Measurements from ENCODE around the gene DYSF. TPM values are rescaled to one million over a fixed set of nuclear protein-coding genes. Genes with fewer than 3 reads are reported as not detected.

The DYSF gene
- total RNA-seq, 1 donor from 2014 or later: 4.2 TPM

GRCh38 chr2:71499691-71500090 lies 46.3 kb downstream of the DYSF start:
- H3K27me3 Mint-ChIP-seq: no peaks in the 10 kb centered on the region
- no peaks in the 10 kb centered on the region for H3K36me3 Mint-ChIP-seq
- H3K4me3 Mint-ChIP-seq: no peak overlapping the region
- no peak for DNase-seq (ENCODE audit: extremely low spot score, unreplicated experiment)
- TF ChIP-seq, protein P1, sequence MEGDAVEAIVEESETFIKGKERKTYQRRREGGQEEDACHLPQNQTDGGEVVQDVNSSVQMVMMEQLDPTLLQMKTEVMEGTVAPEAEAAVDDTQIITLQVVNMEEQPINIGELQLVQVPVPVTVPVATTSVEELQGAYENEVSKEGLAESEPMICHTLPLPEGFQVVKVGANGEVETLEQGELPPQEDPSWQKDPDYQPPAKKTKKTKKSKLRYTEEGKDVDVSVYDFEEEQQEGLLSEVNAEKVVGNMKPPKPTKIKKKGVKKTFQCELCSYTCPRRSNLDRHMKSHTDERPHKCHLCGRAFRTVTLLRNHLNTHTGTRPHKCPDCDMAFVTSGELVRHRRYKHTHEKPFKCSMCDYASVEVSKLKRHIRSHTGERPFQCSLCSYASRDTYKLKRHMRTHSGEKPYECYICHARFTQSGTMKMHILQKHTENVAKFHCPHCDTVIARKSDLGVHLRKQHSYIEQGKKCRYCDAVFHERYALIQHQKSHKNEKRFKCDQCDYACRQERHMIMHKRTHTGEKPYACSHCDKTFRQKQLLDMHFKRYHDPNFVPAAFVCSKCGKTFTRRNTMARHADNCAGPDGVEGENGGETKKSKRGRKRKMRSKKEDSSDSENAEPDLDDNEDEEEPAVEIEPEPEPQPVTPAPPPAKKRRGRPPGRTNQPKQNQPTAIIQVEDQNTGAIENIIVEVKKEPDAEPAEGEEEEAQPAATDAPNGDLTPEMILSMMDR (conservative IDR thresholded peaks at IDR 0.05): no peak
- no peaks in the 10 kb centered on the region for H3K9me3 Mint-ChIP-seq
- H3K27ac Mint-ChIP-seq: no peak overlapping the region
- no peaks in the 10 kb centered on the region for H3K4me1 Mint-ChIP-seq (ENCODE audit: unreplicated experiment)

DNA sequence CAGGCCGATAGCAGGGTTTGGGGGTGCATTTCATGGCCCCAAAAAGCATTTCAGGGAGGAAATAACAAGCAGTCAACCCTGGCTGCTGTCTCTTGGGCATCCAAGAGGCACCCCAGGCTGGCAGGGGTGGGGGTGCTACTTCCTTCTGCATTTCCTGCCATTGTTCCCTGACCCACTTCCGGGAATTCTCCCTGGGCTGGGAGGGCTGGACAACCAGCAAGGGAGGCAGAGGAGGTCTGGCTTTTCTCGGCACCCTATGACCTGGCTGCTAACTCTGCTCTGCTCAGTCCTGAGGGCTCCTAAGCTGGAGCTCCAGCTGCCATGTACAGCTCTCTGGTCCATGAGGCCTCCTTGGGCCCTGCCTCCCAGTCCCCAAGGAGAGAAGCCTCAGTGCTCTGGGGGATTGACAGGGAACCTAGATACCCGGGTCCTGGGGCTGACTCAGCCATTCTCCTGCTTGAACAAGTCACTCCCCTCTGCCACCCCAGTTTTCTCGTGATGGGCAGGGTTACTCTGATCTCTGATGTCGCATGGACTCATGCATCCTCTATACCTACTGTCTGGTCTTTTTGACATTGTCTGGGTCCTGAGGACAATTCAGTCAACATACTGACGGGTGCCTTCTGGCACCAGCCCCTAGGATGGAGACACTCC lies 47.2 kb downstream of the DYSF start:
- no peak overlapping the region for H3K4me3 Mint-ChIP-seq
- no peak for DNase-seq (ENCODE audit: extremely low spot score, unreplicated experiment)
- peaks cover 2% of the 10 kb centered on the region for H3K4me1 Mint-ChIP-seq (ENCODE audit: unreplicated experiment)
- no peaks in the 10 kb centered on the region for H3K9me3 Mint-ChIP-seq
- H3K27me3 Mint-ChIP-seq: peaks cover 1% of the 10 kb centered on the region
- TF ChIP-seq, protein P1 (conservative IDR thresholded peaks at IDR 0.05): no peak
- H3K36me3 Mint-ChIP-seq: no peaks in the 10 kb centered on the region
- no peak overlapping the region for H3K27ac Mint-ChIP-seq

DNA sequence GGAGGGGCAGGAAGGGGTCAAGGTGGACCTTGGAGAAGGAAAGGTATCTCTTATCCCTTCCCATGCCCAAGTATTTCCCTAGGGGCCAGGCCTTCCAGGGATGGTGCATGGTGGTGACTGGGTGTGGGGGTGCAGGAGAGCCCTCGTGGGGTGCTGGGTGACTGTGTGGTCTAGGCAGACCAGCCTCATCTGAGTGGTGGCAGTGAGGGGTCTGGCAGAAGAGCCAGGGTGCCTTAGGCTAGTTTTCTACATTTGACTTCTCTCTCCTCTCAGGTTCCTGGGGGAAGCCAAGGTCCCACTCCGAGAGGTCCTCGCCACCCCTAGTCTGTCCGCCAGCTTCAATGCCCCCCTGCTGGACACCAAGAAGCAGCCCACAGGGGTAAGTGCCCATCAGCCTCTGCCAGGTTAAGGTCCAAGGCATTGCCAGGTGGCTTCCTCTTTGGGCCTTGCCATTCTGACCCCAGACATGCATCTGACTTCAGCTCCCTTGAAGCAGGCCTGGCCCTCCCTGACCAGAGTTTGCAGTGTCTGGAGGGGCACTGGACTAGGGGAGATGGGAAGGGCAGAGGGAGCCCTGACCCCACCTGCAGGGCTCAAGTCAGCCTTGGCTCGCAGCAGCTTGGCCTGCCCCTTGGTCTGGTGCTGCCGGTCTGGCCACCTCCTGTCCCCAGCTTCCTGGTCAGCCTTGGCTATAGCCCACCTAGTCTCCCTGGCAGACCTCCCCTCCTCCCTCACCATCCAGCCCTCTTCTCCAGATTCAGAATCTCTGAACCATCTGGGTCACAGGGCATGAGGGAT lies 49.8 kb downstream of the DYSF start:
- H3K9me3 Mint-ChIP-seq: no peaks in the 10 kb centered on the region
- H3K36me3 Mint-ChIP-seq: no peaks in the 10 kb centered on the region
- TF ChIP-seq, protein P1 (conservative IDR thresholded peaks at IDR 0.05): no peak
- peaks cover 7% of the 10 kb centered on the region for H3K4me1 Mint-ChIP-seq (ENCODE audit: unreplicated experiment)
- H3K27ac Mint-ChIP-seq: no peak overlapping the region
- no peak overlapping the region for H3K4me3 Mint-ChIP-seq
- H3K27me3 Mint-ChIP-seq: peaks cover 5% of the 10 kb centered on the region
- DNase-seq (ENCODE audit: extremely low spot score, unreplicated experiment): no peak

GRCh38 chr2:71503837-71504236 lies 50.5 kb downstream of the DYSF start:
- Mint-ChIP-seq H3K9me3 (no peaks in the 10 kb centered on the region), H3K27me3 (peaks cover 5% of the 10 kb centered on the region), H3K27ac (no peak overlapping the region), H3K4me3 (no peak overlapping the region), H3K36me3 (no peaks in the 10 kb centered on the region), H3K4me1 (ENCODE audit: unreplicated experiment) (peaks cover 7% of the 10 kb centered on the region)
- DNase-seq (ENCODE audit: extremely low spot score, unreplicated experiment): no peak
- TF ChIP-seq, protein P1 (conservative IDR thresholded peaks at IDR 0.05): no peak

DNA sequence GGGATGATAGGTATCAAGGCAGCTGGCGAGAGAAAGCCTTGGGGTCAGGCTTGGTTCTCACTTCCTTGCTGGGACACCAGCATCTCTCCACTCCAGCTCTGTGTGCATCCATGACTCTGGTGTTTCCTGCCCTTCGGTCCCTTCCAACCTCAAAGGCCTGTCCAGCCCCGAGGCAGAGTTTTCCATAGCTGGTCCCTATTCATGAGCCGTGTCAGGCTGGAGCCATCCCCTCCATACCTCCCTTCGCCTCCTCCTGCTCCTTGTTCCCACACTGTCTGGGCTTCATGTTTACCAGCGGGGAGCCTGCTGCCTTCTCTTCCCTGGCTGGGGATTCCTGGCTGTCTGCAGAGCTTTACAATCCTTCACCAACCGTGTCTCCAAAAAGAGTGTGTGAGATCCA lies 51.2 kb downstream of the DYSF start:
- Mint-ChIP-seq H3K27me3 (peaks cover 5% of the 10 kb centered on the region), H3K4me3 (no peak overlapping the region), H3K4me1 (ENCODE audit: unreplicated experiment) (peaks cover 7% of the 10 kb centered on the region), H3K36me3 (no peaks in the 10 kb centered on the region), H3K9me3 (no peaks in the 10 kb centered on the region), H3K27ac (no peak overlapping the region)
- TF ChIP-seq, protein P1 (conservative IDR thresholded peaks at IDR 0.05): no peak
- DNase-seq (ENCODE audit: extremely low spot score, unreplicated experiment): no peak

Data from type B pancreatic cell (in vitro differentiated cells).